ENCODE data around the gene NUDT16L1. TPM values are rescaled to one million over a fixed set of nuclear protein-coding genes. Genes with fewer than 3 reads are reported as not detected.

Gene NUDT16L1
- total RNA-seq, 1 donor from 2014 or later: 24.0 TPM

DNA sequence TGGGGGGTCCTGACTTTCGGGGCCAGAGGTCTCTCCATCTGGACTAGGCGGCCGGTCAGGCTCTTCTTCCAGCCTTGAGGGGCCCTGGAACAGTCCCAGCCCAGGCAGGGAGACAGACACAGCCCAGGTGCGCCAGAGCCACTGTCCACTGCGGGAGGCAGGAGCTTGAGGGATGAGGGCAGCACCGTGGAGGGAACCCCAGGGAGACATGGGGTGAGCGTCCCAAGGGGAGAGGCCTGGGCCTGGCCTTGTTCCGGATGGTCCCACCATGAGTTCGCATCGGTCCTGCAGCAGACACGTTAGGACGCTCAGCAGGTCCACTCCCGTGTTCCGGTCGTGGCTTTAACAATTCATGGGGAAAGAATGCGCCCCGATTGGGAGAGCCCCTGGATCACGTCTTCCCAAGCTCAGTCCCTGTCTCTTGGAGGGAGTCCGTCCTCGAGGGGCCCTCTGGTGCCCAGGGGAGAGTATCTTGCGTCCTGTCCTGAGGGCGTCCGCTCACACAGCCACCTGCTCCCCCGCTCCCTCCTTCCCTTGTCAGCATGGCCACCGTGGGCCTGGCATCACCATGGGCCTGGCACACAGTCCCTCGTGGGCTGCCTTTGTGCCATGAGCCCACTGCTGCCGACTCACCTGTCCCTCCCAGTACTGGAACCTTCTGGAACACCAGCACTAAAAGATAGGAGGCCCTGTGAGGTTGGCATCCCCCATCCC, 6.7 kb upstream of the NUDT16L1 start:
- Histone ChIP-seq H3K27me3 (no peaks in the 10 kb centered on the region), H3K27ac (no peak overlapping the region), H3K36me3 (peaks cover 68% of the 10 kb centered on the region), H3K9me3 (no peaks in the 10 kb centered on the region), H3K4me1 (peaks cover 8% of the 10 kb centered on the region), H3K4me3 (no peak overlapping the region)
- ATAC-seq (no peak), DNase-seq (no peak)
- TF ChIP-seq, protein P1, sequence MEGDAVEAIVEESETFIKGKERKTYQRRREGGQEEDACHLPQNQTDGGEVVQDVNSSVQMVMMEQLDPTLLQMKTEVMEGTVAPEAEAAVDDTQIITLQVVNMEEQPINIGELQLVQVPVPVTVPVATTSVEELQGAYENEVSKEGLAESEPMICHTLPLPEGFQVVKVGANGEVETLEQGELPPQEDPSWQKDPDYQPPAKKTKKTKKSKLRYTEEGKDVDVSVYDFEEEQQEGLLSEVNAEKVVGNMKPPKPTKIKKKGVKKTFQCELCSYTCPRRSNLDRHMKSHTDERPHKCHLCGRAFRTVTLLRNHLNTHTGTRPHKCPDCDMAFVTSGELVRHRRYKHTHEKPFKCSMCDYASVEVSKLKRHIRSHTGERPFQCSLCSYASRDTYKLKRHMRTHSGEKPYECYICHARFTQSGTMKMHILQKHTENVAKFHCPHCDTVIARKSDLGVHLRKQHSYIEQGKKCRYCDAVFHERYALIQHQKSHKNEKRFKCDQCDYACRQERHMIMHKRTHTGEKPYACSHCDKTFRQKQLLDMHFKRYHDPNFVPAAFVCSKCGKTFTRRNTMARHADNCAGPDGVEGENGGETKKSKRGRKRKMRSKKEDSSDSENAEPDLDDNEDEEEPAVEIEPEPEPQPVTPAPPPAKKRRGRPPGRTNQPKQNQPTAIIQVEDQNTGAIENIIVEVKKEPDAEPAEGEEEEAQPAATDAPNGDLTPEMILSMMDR (IDR thresholded peaks at IDR 0.05): no peak
- intact Hi-C loops (cut with DNase I): no loop called here

DNA sequence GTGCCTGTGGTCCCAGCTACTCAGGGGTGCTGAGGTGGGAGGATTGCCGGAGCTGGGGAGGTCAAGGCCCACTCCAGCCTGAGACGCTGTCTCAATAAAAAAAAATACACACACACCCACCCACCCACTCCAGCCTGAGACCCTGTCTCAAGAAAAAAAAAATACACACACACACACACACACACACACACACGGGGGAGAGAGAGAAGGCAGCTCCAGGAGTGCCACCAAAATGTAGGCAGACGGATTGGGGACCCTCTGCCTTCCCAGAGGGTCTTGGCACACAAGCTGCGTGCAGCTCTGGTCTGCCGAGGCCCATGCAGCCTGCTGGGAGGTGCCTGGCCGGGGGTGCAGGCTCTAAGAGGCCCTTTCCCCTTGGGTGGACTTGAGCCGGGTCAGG, 5.9 kb upstream of the NUDT16L1 start:
- no peak for ATAC-seq
- H3K9me3 ChIP-seq: no peaks in the 10 kb centered on the region

DNA sequence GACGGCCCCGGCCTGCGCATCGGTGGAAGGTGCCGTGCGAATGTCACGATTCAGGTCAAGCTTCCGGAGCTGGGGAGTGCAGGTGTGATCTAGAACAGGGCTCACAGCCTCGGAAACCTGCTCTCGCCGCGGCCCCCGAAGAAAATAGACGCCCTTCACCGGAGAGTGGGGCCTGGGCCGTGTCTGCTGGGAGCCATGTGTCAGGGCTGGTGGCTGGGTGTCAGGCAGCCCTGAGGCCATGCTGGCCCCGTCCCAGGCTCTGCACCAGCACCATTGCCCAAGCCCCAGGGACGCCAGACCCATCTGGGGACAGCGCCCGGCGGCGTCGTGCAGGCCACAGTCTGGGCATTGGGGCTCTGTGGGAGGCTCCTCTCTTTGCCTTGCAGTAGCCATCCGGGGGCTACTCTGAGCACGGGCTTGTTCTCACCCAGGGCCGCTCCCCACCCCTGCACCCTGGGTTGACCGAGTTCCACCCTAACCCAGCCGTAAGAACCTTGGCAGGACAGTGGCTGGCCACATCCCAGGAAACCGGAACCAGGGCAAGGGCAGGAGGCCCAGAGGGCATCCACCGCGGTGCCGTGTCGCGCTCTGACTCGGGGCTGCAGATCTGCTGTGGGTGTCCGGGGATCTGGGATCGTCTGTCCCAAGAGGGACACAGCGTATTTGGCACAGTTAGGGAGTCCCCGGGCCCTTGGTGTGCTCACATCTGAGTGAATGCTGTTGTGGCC, 5.3 kb upstream of the NUDT16L1 start:
- TF ChIP-seq, protein P1 (IDR thresholded peaks at IDR 0.05): no peak
- DNase-seq (peak; percentile 65), ATAC-seq (no peak)
- Histone ChIP-seq H3K27ac (no peak overlapping the region), H3K4me1 (peaks cover 9% of the 10 kb centered on the region), H3K9me3 (no peaks in the 10 kb centered on the region), H3K4me3 (no peak overlapping the region), H3K36me3 (peaks cover 54% of the 10 kb centered on the region), H3K27me3 (no peaks in the 10 kb centered on the region)
- intact Hi-C loops (cut with DNase I): no loop called here

More for the DNA sequence above, 5.9 kb upstream of the NUDT16L1 start:
- Histone ChIP-seq H3K36me3 (peaks cover 61% of the 10 kb centered on the region), H3K27ac (no peak overlapping the region), H3K4me3 (no peak overlapping the region), H3K27me3 (no peaks in the 10 kb centered on the region), H3K4me1 (peaks cover 6% of the 10 kb centered on the region)
- TF ChIP-seq, protein P1 (IDR thresholded peaks at IDR 0.05): no peak
- DNase-seq: no peak
- intact Hi-C loops (cut with DNase I): no loop called here

DNA sequence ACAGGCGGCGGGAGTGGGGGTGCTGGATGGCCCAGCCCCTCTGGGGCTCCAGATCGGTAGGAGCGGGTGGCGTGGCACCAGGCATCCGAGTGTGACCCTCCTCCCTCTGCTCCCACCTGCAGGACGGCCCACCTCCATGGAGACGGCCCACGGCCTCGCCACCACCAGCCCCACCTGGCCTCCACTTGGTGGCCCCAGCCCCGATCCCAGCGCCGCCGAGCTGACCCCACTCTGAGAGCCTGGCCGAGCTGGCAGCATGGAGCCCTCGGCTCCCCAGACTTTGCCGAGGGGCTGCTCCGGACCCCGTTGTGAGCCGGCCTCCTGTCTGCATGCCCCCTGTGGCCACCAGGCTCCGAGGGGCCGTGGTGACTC, 4.7 kb upstream of the NUDT16L1 start:
- ATAC-seq: no peak
- Histone ChIP-seq H3K4me3 (no peak overlapping the region), H3K9me3 (no peaks in the 10 kb centered on the region), H3K27me3 (no peaks in the 10 kb centered on the region), H3K27ac (no peak overlapping the region), H3K4me1 (peaks cover 9% of the 10 kb centered on the region), H3K36me3 (peaks cover 48% of the 10 kb centered on the region)
- no peak for DNase-seq
- intact Hi-C loops (cut with DNase I): no loop called here
- TF ChIP-seq, protein P1 (IDR thresholded peaks at IDR 0.05): no peak

DNA sequence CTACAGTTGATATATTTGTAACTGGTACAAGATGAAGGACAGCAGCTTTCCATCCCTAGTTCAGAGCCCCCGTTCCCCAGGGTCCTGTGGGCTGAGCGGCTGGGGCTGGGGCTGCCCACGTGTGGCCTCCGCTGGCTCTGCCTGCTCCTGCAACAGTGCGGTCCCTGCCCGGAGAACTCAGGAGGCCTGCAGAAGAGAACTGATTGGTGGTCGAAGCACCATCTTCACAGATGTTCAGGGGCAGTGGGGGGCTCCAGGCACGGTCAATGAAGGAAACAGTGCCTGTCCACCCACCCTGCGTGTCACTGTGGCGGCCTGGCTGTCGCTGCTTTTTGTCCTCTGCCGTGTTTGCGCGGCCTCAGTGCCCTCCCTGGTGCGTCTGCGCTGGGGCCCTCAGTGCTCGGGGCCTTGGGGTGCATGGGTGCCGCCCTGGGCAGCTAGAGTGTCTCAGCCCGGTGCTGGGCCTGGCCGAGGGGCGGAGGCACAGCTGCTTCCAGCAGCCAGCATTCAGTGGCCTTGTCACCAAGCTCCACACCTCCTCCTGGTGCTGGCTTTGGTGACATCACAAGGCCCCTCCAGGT, 4.2 kb upstream of the NUDT16L1 start:
- Histone ChIP-seq H3K4me1 (peaks cover 9% of the 10 kb centered on the region), H3K36me3 (peaks cover 43% of the 10 kb centered on the region), H3K27ac (no peak overlapping the region), H3K4me3 (no peak overlapping the region), H3K27me3 (no peaks in the 10 kb centered on the region), H3K9me3 (no peaks in the 10 kb centered on the region)
- DNase-seq (peak; percentile 62), ATAC-seq (no peak)
- TF ChIP-seq, protein P1 (IDR thresholded peaks at IDR 0.05): no peak
- intact Hi-C loops (cut with DNase I): no loop called here

All from upper lobe of right lung (tissue), 1 donor.